ENCODE data around the gene ITSN1. TPM values are rescaled to one million over a fixed set of nuclear protein-coding genes. Genes with fewer than 3 reads are reported as not detected.
"Not testable (repeated sequence)": the region's sequence is repeated elsewhere in the genome, so short reads cannot be mapped to it uniquely, and the experiment has no call there.

ITSN1 gene
- total and polyA plus RNA-seq, 8 donors: 6.0 to 83.5 (median 25.4) TPM

GRCh38 chr21:33707846-33708245 is 65.5 kb downstream of the ITSN1 start:
- peaks cover 0 to 9% (median 0%) of the 10 kb centered on the region in 4 donors for H3K36me3 ChIP-seq
- H3K4me3 ChIP-seq: no peak overlapping the region
- peaks cover 0 to 25% (median 17%) of the 10 kb centered on the region in 4 donors for H3K4me1 ChIP-seq
- H3K9me3 ChIP-seq: peaks cover 0 to 15% (median 2%) of the 10 kb centered on the region in 4 donors
- intact Hi-C loops (cut with DNase I; ENCODE audit: low total_unique reads): no loop called here
- no peak for DNase-seq
- TF ChIP-seq CTCF (IDR thresholded peaks at IDR 0.05): no peak
- no peak for TF ChIP-seq POLR2A (IDR thresholded peaks at IDR 0.05)
- no peak for TF ChIP-seq POLR2AphosphoS5 (IDR thresholded peaks at IDR 0.05)
- no peak for TF ChIP-seq EP300 (IDR thresholded peaks at IDR 0.05)
- no peak overlapping the region for H3K27ac ChIP-seq
- H3K27me3 ChIP-seq: no peaks in the 10 kb centered on the region

- H3K27ac ChIP-seq: no peak overlapping the region
- peaks cover 0 to 15% (median 2%) of the 10 kb centered on the region in 4 donors for H3K9me3 ChIP-seq
- no peaks in the 10 kb centered on the region for H3K27me3 ChIP-seq
- H3K4me3 ChIP-seq: no peak overlapping the region
- 89 to 96% (median 93%) methylated on average over 2 of the region's 2 CpGs for WGBS, 5 donors
- peaks cover 0 to 22% (median 11%) of the 10 kb centered on the region in 4 donors for H3K4me1 ChIP-seq
- TF ChIP-seq POLR2AphosphoS5 (IDR thresholded peaks at IDR 0.05): no peak
- TF ChIP-seq CTCF (IDR thresholded peaks at IDR 0.05): no peak
- H3K36me3 ChIP-seq: peaks cover 0 to 9% (median 0%) of the 10 kb centered on the region in 4 donors
- no peak for DNase-seq
- intact Hi-C loops (cut with DNase I; ENCODE audit: low total_unique reads): no loop called here
Measured at GRCh38 chr21:33708874-33709273, 66.6 kb downstream of the ITSN1 start.

- intact Hi-C loops (cut with DNase I; ENCODE audit: low total_unique reads): no loop called here
- DNase-seq: no peak
- 69 to 81% (median 70%) methylated on average over 3 of the region's 3 CpGs for WGBS, 5 donors
- TF ChIP-seq POLR2AphosphoS5 (IDR thresholded peaks at IDR 0.05) (no peak), CTCF (IDR thresholded peaks at IDR 0.05) (no peak), POLR2A (IDR thresholded peaks at IDR 0.05) (no peak), EP300 (IDR thresholded peaks at IDR 0.05) (no peak)
- Histone ChIP-seq H3K27ac (no peak overlapping the region), H3K4me3 (no peak overlapping the region), H3K4me1 (peaks cover 0 to 15% (median 5%) of the 10 kb centered on the region in 4 donors), H3K27me3 (no peaks in the 10 kb centered on the region), H3K9me3 (peaks cover 0 to 15% (median 2%) of the 10 kb centered on the region in 4 donors), H3K36me3 (peaks cover 0 to 9% (median 0%) of the 10 kb centered on the region in 4 donors)
Measured at GRCh38 chr21:33712022-33712803, 69.9 kb downstream of the ITSN1 start.

DNA sequence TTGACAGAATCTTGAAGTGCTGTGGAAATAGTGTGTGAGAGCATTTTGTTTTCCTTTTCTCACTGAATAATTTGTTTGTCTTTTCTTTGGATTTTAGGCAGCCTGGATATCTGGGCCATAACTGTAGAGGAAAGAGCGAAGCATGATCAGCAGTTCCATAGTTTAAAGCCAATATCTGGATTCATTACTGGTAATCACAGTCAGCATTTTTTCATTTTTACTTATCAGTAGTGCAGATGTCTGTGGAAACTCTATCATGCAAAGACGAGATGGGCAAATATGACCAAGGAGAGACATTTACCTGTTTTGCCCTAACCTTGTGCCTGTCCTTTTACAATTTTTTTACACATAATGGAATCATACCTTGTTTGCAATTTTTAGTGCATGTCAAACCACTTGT is 78.8 kb downstream of the ITSN1 start:
- H3K36me3 ChIP-seq: peaks cover 0 to 51% (median 33%) of the 10 kb centered on the region in 4 donors
- 84 to 95% (median 87%) methylated on average over 2 of the region's 2 CpGs for WGBS, 5 donors
- intact Hi-C loops (cut with DNase I; ENCODE audit: low total_unique reads): no loop called here

DNA sequence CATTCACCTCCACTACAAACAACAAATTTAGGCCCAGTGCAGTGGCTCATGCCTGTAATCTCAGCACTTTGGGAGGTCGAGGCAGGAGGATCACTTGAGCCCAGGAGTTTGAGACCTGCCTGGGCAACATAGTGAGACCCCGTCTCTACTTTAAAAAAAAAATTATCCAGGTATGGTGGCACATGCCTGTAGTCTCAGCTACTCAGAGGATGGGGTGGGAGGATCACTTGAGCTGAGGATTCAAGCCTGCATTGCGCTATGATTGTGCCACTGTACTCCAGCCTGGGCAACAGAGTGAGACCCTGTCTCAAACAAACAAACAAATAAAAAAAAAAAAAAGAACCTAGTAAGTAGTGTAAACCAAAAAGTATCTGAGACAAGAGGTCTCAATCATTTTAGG is 86.8 kb downstream of the ITSN1 start:
- Histone ChIP-seq H3K4me1 (peaks cover 0 to 21% (median 0%) of the 10 kb centered on the region in 4 donors), H3K27ac (peak overlapping the region; percentile 0 to 58 (median 45)), H3K36me3 (peaks cover 0 to 20% (median 9%) of the 10 kb centered on the region in 4 donors)
- H3K27me3 ChIP-seq; intact Hi-C loops (cut with DNase I; ENCODE audit: low total_unique reads); H3K4me3 ChIP-seq; H3K9me3 ChIP-seq; DNase-seq: not testable (repeated sequence)
- WGBS, 5 donors: 70 to 95% (median 89%) methylated on average over 3 of the region's 3 CpGs

More for the DNA sequence above, 78.8 kb downstream of the ITSN1 start:
- TF ChIP-seq CTCF (IDR thresholded peaks at IDR 0.05) (no peak), POLR2AphosphoS5 (IDR thresholded peaks at IDR 0.05) (no peak), POLR2A (IDR thresholded peaks at IDR 0.05) (no peak), EP300 (IDR thresholded peaks at IDR 0.05) (no peak)
- Histone ChIP-seq H3K27me3 (no peaks in the 10 kb centered on the region), H3K4me3 (no peak overlapping the region), H3K9me3 (no peaks in the 10 kb centered on the region), H3K4me1 (peaks cover 0 to 5% (median 0%) of the 10 kb centered on the region in 4 donors), H3K27ac (no peak overlapping the region)
- DNase-seq: no peak
